ENCODE data around the gene RAB17. TPM values are rescaled to one million over a fixed set of nuclear protein-coding genes. Genes with fewer than 3 reads are reported as not detected.

RAB17 gene
- total and polyA plus RNA-seq, 4 donors: 3.7 to 22.3 (median 7.8) TPM

DNA sequence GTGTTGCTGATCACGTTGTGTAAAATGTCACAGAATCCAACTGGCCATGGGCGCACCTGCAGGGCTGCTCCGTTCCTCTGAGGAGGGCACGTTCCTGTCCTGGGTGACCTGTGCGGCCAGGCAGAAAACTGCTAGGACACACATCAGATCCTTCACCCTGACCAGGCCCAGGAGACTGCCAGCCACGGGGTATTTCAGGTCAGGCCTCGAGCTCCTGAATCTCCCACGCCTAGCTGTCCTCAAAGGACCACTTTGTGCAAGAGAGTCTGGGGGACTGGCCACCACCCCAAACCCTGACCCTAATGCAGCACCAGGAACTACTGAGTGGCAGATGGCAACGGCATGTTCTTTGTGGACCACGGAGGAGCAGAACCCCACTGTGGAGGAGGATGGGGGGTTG lies 13.1 kb downstream of the RAB17 start:
- intact Hi-C loops (cut with DNase I): loop anchor here (5.0 to 10.0 kb wide), 2 partner anchors 423 to 425 kb away; no protein-coding TSS in a partner anchor
- ATAC-seq (ENCODE audit: low FRiP score) (no peak), DNase-seq (peak; percentile 39 to 55)
- Histone ChIP-seq H3K4me3 (ENCODE audit: low read length in 2 of 2) (no peak overlapping the region), H3K27ac (ENCODE audit: low read depth in 1 of 2, low read length in 2 of 2) (no peak overlapping the region), H3K4me1 (ENCODE audit: control insufficient read depth in 1 of 2, insufficient read depth in 2 of 2, low read length in 2 of 2) (no peaks in the 10 kb centered on the region), H3K36me3 (ENCODE audit: control insufficient read depth in 1 of 2, insufficient read depth in 2 of 2, low read length in 1 of 2) (no peaks in the 10 kb centered on the region), H3K9me3 (ENCODE audit: control insufficient read depth, low read length) (no peaks in the 10 kb centered on the region), H3K27me3 (ENCODE audit: control insufficient read depth in 1 of 2, insufficient read depth in 2 of 2, low read length in 1 of 2) (no peaks in the 10 kb centered on the region)
- 94 to 95% methylated on average over 10 of the region's 10 CpGs for WGBS, 2 donors

- DNase-seq (peak; percentile 26 to 48), ATAC-seq (ENCODE audit: low FRiP score) (no peak)
- no peaks in the 10 kb centered on the region for H3K36me3 ChIP-seq (ENCODE audit: control insufficient read depth in 1 of 2, insufficient read depth in 2 of 2, low read length in 1 of 2)
- H3K4me1 ChIP-seq (ENCODE audit: control insufficient read depth in 1 of 2, insufficient read depth in 2 of 2, low read length in 2 of 2): no peaks in the 10 kb centered on the region
- no peak overlapping the region for H3K27ac ChIP-seq (ENCODE audit: low read depth in 1 of 2, low read length in 2 of 2)
- no peaks in the 10 kb centered on the region for H3K9me3 ChIP-seq (ENCODE audit: control insufficient read depth, low read length)
- intact Hi-C loops (cut with DNase I): loop anchor here (5.0 to 10.0 kb wide), 2 partner anchors 422 to 425 kb away; no protein-coding TSS in a partner anchor
- WGBS, 2 donors: 93 to 94% methylated on average over 9 of the region's 9 CpGs
- no peaks in the 10 kb centered on the region for H3K27me3 ChIP-seq (ENCODE audit: control insufficient read depth in 1 of 2, insufficient read depth in 2 of 2, low read length in 1 of 2)
- no peak overlapping the region for H3K4me3 ChIP-seq (ENCODE audit: low read length in 2 of 2)
These were observed 13.6 kb downstream of the RAB17 start for GRCh38 chr2:237576974-237577373.

DNA sequence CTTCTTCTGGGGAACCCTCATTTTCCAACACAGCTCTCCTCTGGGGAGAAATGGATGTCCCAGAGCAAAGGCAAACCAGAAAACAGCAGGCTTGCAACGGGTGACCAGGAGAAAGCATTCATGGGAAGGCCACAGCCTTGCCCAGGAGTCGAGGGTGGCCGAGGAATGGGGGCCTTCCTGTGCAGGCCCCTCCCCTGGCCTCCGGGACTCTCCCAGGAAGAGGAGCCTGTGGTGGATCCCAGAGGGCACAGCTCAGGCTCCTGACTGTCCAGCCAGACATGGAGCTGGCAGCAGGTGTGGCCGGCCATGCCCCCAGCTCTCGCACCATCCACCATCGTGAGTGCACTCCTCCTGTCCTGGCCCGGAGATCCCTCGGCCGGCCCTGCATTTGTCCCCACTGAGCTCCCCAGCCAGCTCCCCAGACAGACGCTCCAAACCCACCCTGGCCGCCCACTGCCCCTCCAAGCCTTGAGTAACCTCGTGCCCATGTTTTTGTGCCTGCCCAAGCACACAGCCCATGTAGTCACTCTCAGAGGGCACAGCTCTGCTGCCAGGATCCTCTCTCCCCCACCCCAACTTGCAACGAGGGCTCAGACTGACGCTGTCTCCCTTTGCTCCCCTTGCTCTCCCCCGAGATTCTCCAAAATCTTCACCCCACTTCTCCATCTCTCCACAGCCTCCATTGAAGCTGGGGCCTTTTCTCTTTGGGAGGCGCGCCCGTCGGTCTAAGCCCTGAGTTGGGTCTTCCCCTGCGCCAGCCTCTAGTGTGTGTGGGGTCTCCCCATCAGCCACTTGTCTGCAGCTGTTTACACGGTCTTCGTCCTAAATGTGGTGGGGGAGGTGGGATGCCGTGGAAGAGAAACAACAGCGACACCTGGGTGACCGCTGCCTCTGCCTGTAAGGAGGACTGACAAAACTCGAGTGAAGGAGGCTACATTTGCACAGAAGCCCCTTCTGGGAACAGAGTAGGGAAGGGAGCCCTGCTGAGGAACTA lies 14.4 kb downstream of the RAB17 start:
- 94 to 95% methylated on average over 27 of the region's 27 CpGs for WGBS, 2 donors
- intact Hi-C loops (cut with DNase I): loop anchor here (5.0 to 10.0 kb wide), 2 partner anchors 421 to 424 kb away; no protein-coding TSS in a partner anchor
- peak; percentile 46 to 70 for DNase-seq

GRCh38 chr2:237574894-237575868 lies 15.4 kb downstream of the RAB17 start:
- Histone ChIP-seq H3K36me3 (ENCODE audit: control insufficient read depth in 1 of 2, insufficient read depth in 2 of 2, low read length in 1 of 2) (no peaks in the 10 kb centered on the region), H3K27ac (ENCODE audit: low read depth in 1 of 2, low read length in 2 of 2) (no peak overlapping the region), H3K27me3 (ENCODE audit: control insufficient read depth in 1 of 2, insufficient read depth in 2 of 2, low read length in 1 of 2) (no peaks in the 10 kb centered on the region), H3K9me3 (ENCODE audit: control insufficient read depth, low read length) (no peaks in the 10 kb centered on the region), H3K4me3 (ENCODE audit: low read length in 2 of 2) (no peak overlapping the region), H3K4me1 (ENCODE audit: control insufficient read depth in 1 of 2, insufficient read depth in 2 of 2, low read length in 2 of 2) (no peaks in the 10 kb centered on the region)
- 49 to 53% methylated on average over 25 of the region's 25 CpGs for WGBS, 2 donors
- DNase-seq: peak; percentile 48 to 76
- ATAC-seq (ENCODE audit: low FRiP score): no peak
- intact Hi-C loops (cut with DNase I): loop anchor here (5.0 to 10.0 kb wide), 3 partner anchors 153 to 423 kb away; no protein-coding TSS in a partner anchor

More for the DNA sequence above, 14.4 kb downstream of the RAB17 start:
- H3K4me1 ChIP-seq (ENCODE audit: control insufficient read depth in 1 of 2, insufficient read depth in 2 of 2, low read length in 2 of 2): no peaks in the 10 kb centered on the region
- H3K9me3 ChIP-seq (ENCODE audit: control insufficient read depth, low read length): no peaks in the 10 kb centered on the region
- H3K27ac ChIP-seq (ENCODE audit: low read depth in 1 of 2, low read length in 2 of 2): no peak overlapping the region
- no peaks in the 10 kb centered on the region for H3K27me3 ChIP-seq (ENCODE audit: control insufficient read depth in 1 of 2, insufficient read depth in 2 of 2, low read length in 1 of 2)
- H3K4me3 ChIP-seq (ENCODE audit: low read length in 2 of 2): no peak overlapping the region
- no peaks in the 10 kb centered on the region for H3K36me3 ChIP-seq (ENCODE audit: control insufficient read depth in 1 of 2, insufficient read depth in 2 of 2, low read length in 1 of 2)
- ATAC-seq (ENCODE audit: low FRiP score): peak; percentile 9

DNA sequence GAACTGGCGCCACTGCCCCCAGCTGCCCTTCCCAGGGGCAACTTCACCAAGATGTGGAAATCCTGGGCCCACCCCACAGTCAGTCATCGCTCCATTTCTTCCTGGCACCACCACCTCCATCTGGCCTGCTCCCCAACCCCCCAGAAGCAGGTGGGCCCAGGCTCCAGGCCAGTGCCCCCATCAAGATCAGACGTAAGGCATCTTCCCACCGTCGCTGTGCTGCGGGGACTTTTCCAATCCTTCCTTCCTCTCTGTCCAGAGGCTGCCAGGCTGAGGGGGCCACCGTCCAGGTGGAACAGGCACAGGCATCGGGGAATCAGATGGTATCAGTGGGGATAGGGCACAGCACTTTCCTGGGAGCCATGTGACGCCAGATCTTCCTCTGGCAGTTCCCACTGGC lies 16.1 kb downstream of the RAB17 start:
- ATAC-seq (ENCODE audit: low FRiP score) (no peak), DNase-seq (peak; percentile 41 to 65)
- Histone ChIP-seq H3K36me3 (ENCODE audit: control insufficient read depth in 1 of 2, insufficient read depth in 2 of 2, low read length in 1 of 2) (no peaks in the 10 kb centered on the region), H3K4me1 (ENCODE audit: control insufficient read depth in 1 of 2, insufficient read depth in 2 of 2, low read length in 2 of 2) (no peaks in the 10 kb centered on the region), H3K9me3 (ENCODE audit: control insufficient read depth, low read length) (no peaks in the 10 kb centered on the region), H3K27ac (ENCODE audit: low read depth in 1 of 2, low read length in 2 of 2) (no peak overlapping the region), H3K27me3 (ENCODE audit: control insufficient read depth in 1 of 2, insufficient read depth in 2 of 2, low read length in 1 of 2) (no peaks in the 10 kb centered on the region), H3K4me3 (ENCODE audit: low read length in 2 of 2) (no peak overlapping the region)
- intact Hi-C loops (cut with DNase I): loop anchor here in 1 of 2 donors (5.0 to 10.0 kb wide), 2 partner anchors 152 to 420 kb away; no protein-coding TSS in a partner anchor
- 93 to 96% methylated on average over 9 of the region's 9 CpGs for WGBS, 2 donors

DNA sequence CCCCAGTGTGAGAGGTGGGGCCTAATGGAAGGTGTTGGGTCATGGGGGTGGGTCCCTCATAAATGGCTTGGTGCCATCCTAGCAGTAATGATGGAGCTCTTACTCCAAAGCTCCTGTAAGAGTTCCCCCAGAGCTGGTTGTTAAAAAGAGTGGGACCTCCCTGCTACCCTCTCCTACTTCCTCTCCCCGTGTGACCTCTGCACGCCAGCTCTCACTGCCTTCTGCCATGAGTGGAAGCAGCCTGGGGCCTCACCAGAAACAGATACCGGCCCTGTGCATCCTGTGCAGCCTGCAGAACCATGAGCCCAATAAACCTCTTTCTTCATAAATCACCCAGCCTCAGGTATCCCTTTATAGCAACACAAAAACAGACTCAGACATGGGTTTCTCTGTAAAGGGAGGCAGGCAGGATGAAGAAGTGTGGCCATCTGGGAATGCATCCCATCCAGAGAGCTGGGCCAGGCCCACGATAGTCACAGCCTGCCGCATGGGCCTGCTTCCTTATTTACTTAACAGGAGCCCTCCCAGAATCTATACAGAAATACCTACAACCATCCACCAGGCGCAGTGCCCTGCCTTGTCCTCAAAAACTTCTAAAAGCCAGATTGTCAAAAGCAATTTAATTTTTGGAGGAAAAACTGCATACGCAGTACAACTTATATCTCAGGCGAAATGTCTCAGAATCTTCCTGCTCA lies 16.7 kb downstream of the RAB17 start:
- Histone ChIP-seq H3K4me3 (ENCODE audit: low read length in 2 of 2) (no peak overlapping the region), H3K27ac (ENCODE audit: low read depth in 1 of 2, low read length in 2 of 2) (no peak overlapping the region), H3K9me3 (ENCODE audit: control insufficient read depth, low read length) (no peaks in the 10 kb centered on the region), H3K4me1 (ENCODE audit: control insufficient read depth in 1 of 2, insufficient read depth in 2 of 2, low read length in 2 of 2) (no peaks in the 10 kb centered on the region), H3K36me3 (ENCODE audit: control insufficient read depth in 1 of 2, insufficient read depth in 2 of 2, low read length in 1 of 2) (no peaks in the 10 kb centered on the region), H3K27me3 (ENCODE audit: control insufficient read depth in 1 of 2, insufficient read depth in 2 of 2, low read length in 1 of 2) (no peaks in the 10 kb centered on the region)
- DNase-seq (peak; percentile 29 to 37), ATAC-seq (ENCODE audit: low FRiP score) (no peak)
- intact Hi-C loops (cut with DNase I): loop anchor here in 1 of 2 donors (2.0 to 10.0 kb wide), 4 partner anchors 61 to 451 kb away; no protein-coding TSS in a partner anchor
- WGBS, 2 donors: 93% methylated on average over 8 of the region's 8 CpGs

DNA sequence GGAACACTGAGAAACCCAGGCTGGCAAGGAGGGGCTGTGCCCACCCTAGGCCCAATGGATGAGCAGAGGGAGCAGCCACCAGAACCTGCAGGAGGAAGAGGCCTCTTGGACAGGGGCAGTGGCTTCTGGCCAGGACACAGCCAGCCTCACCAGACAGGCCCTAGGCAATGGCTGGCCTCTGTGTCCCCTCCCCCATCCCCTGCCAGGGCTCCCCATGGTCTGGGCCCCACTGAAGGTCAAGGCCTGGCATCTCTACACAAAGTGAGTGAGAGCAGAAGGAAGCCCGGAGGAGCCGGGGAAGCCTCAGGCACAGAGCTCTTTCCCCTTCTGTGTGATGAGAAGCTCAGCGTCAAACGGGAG lies 17.8 kb downstream of the RAB17 start:
- H3K36me3 ChIP-seq (ENCODE audit: control insufficient read depth in 1 of 2, insufficient read depth in 2 of 2, low read length in 1 of 2): no peaks in the 10 kb centered on the region
- H3K27me3 ChIP-seq (ENCODE audit: control insufficient read depth in 1 of 2, insufficient read depth in 2 of 2, low read length in 1 of 2): no peaks in the 10 kb centered on the region
- H3K9me3 ChIP-seq (ENCODE audit: control insufficient read depth, low read length): no peaks in the 10 kb centered on the region
- 88 to 93% methylated on average over 4 of the region's 4 CpGs for WGBS, 2 donors
- H3K27ac ChIP-seq (ENCODE audit: low read depth in 1 of 2, low read length in 2 of 2): no peak overlapping the region
- H3K4me3 ChIP-seq (ENCODE audit: low read length in 2 of 2): no peak overlapping the region
- no peaks in the 10 kb centered on the region for H3K4me1 ChIP-seq (ENCODE audit: control insufficient read depth in 1 of 2, insufficient read depth in 2 of 2, low read length in 2 of 2)
- DNase-seq (peak; percentile 45 to 49), ATAC-seq (ENCODE audit: low FRiP score) (no peak)
- intact Hi-C loops (cut with DNase I): loop anchor here in 1 of 2 donors (2.0 to 10.0 kb wide), 4 partner anchors 60 to 450 kb away; no protein-coding TSS in a partner anchor

Measured in aorta (tissue), 5 donors.